ENCODE results near the gene TFDP2. TPM values are rescaled to one million over a fixed set of nuclear protein-coding genes. Genes with fewer than 3 reads are reported as not detected.

The TFDP2 gene
- total and polyA plus RNA-seq, 9 of the 15 experiments (the other 6 are each of a cell fraction or from before 2014, with no cell fraction given) = 95.6 to 179 (median 126) TPM

GRCh38 chr3:142033292-142033691, 116.1 kb downstream of the TFDP2 start (continued):
- TF ChIP-seq XRCC3 (IDR thresholded peaks at IDR 0.05) (no peak), ZNF436 (CRISPR knock-in tag; IDR thresholded peaks at IDR 0.05) (no peak), TCF7L2 (IDR thresholded peaks at IDR 0.05; ENCODE audit: low read depth, low read length) (no peak), HCFC1 (IDR thresholded peaks at IDR 0.05; ENCODE audit: low read depth, low read length) (no peak), ZNF592 (IDR thresholded peaks at IDR 0.05) (peak; percentile 46; the same call in 1 of the 2 replicates), RCOR1 (IDR thresholded peaks at IDR 0.05; ENCODE audit: borderline replicate concordance in 1 of 2, low read depth in 2 of 2, low read length in 2 of 2) (0 out of 4 replicates have a peak, but pooled peaks of 1 of the 2 experiments have one; percentile 23), TAF1 (IDR thresholded peaks at IDR 0.05; ENCODE audit: control insufficient read depth, extremely low read depth, insufficient read depth, low read length, severe bottlenecking) (no peak), PHF8 (IDR thresholded peaks at IDR 0.05; ENCODE audit: borderline replicate concordance, low read length) (no peak), MECOM (CRISPR knock-in tag; IDR thresholded peaks at IDR 0.05) (no peak), RERE (CRISPR knock-in tag; IDR thresholded peaks at IDR 0.05; ENCODE audit: borderline replicate concordance) (no peak), ZNF384 (IDR thresholded peaks at IDR 0.05; ENCODE audit: low read depth, low read length) (no peak), PREB (CRISPR knock-in tag; IDR thresholded peaks at IDR 0.05) (no peak), ZC3H4 (CRISPR knock-in tag; IDR thresholded peaks at IDR 0.05; ENCODE audit: borderline replicate concordance) (no peak), TAL1 (IDR thresholded peaks at IDR 0.05) (peak; percentile 31; the same call in 1 of the 2 replicates), ELK1 (CRISPR knock-in tag; IDR thresholded peaks at IDR 0.05) (no peak), HDAC1 (IDR thresholded peaks at IDR 0.05) (no peak)

Data from K562 (cell line).